ENCODE results near the gene CBLN3.

DNA sequence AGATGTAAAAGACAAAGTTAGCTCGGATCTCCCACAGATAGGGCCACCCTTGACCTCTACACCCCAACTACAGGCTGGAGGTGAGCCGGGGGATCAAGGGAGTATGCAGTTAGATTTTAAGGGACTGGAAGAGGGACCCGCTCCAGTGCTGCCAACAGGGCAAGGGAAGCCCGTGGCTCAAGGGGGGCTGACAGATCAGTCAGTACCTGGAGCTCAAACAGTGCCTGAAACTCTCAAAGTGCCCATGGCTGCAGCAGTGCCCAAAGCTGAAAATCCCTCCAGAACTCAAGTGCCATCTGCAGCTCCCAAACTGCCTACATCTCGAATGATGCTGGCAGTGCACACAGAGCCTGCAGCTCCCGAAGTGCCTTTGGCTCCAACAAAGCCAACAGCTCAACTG lies 20.3 kb downstream of the CBLN3 start:
- no peak for TF ChIP-seq POLR2AphosphoS5 (IDR thresholded peaks at IDR 0.05)
- TF ChIP-seq CTCF (IDR thresholded peaks at IDR 0.05), result no peak

Data from stomach (tissue), 4 donors.